GM23338 (cell line): ENCODE measurements around the gene C6orf15.

Experiments
- EZH2 ChIP-seq: fragments of 200-600 bp; sonication (generic); IDR thresholded peaks from one replicate; pipeline ENCODE4 v1.8.0; 2017; ENCODE audit warnings: antibody characterized with exemption, mild to moderate bottlenecking, low read depth; ENCODE audit not compliant: unreplicated experiment
- EZH2phosphoT487 ChIP-seq: fragments of 200-600 bp; sonication (generic); IDR thresholded peaks from one replicate; pipeline ENCODE4 v1.8.1; 2018; ENCODE audit warnings: antibody characterized with exemption; ENCODE audit not compliant: unreplicated experiment
- NANOG ChIP-seq: IDR thresholded peaks from 2 replicates; pipeline ENCODE4 v1.6.1; 2016; ENCODE audit warnings: antibody characterized with exemption, borderline replicate concordance
- POLR2AphosphoS5 ChIP-seq: IDR thresholded peaks from 2 replicates; pipeline ENCODE4 v1.6.1; 2016; ENCODE audit warnings: antibody characterized with exemption, low read depth
- ZNF114 ChIP-seq: fragments of 250-450 bp; sonication (Bioruptor Pico); IDR thresholded peaks from 2 replicates; pipeline ENCODE4 v1.5.0; 2020; ENCODE audit warnings: mild to moderate bottlenecking, moderate library complexity
- TF ChIP-seq, protein P1 (sequence below), 2 experiments: fragments of 200-600 bp in 1 of 2; sonication (generic) in 1 of 2; conservative IDR thresholded peaks; 2 replicates each; pipeline versions ENCODE4 v1.5.1 to v1.6.1; 2016 to 2017; ENCODE audit warnings: antibody characterized with exemption in 2 of 2, low read depth in 2 of 2, mild to moderate bottlenecking in 2 of 2, moderate library complexity in 1 of 2

DNA sequence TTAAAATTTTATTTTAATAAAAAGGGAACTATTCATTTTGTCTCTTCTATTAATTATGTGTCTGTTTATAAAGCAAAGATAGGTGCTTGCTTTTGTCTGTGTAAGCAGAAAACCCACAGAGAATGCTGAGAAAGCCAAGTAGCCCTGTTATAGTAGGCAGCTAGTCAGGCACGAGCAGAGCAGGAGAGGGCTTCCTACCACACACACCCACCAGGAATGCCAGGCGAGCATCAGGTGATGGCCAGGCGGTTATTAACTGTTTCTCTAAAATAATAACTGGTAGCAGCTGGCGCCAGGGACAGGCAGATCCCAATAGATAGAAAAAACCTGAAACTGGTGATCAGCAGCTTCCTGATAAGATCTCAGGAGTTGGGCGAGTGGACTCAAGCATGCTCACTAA is 15.7 kb downstream of the C6orf15 start:
- TF ChIP-seq, protein P1, sequence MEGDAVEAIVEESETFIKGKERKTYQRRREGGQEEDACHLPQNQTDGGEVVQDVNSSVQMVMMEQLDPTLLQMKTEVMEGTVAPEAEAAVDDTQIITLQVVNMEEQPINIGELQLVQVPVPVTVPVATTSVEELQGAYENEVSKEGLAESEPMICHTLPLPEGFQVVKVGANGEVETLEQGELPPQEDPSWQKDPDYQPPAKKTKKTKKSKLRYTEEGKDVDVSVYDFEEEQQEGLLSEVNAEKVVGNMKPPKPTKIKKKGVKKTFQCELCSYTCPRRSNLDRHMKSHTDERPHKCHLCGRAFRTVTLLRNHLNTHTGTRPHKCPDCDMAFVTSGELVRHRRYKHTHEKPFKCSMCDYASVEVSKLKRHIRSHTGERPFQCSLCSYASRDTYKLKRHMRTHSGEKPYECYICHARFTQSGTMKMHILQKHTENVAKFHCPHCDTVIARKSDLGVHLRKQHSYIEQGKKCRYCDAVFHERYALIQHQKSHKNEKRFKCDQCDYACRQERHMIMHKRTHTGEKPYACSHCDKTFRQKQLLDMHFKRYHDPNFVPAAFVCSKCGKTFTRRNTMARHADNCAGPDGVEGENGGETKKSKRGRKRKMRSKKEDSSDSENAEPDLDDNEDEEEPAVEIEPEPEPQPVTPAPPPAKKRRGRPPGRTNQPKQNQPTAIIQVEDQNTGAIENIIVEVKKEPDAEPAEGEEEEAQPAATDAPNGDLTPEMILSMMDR (conservative IDR thresholded peaks at IDR 0.05; ENCODE audit: low read depth in 2 of 2), result no peak
- no peak for TF ChIP-seq POLR2AphosphoS5
- TF ChIP-seq EZH2phosphoT487, result no peak
- no peak for TF ChIP-seq ZNF114 (CRISPR knock-in tag)
- no peak for TF ChIP-seq EZH2
- no peak for TF ChIP-seq NANOG
